ENCODE measurements around the gene BCAP29.

DNA sequence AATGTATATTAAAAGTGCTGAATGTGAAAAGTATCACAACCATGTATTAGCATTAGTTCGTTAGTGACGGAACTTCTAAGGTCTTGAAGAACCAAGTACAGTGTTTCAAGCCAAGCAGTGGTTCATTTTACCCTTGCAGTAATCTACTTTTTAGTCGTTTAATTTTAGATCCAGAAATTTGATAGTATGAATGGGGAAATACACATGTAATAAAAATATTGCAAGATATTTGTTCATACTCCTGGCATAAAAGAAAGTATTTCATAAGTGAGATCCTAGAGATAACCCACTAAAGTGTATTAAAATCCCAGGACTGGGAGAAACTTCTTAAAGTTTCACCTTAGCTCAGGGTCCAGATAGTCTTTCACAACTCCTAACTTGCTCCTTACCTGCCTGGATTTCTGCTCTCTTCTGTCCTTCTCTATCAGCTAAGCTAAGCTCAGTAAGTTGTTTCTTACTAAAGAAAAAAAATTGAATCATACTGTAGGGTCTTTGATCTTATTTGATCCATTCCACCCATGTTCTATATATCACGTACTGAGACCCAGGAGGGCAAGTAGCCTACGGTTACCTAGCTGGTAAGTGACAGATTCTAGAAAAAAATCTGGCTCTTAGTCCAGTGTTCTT lies 1.5 kb downstream of the BCAP29 start:
- TF ChIP-seq, protein P1, sequence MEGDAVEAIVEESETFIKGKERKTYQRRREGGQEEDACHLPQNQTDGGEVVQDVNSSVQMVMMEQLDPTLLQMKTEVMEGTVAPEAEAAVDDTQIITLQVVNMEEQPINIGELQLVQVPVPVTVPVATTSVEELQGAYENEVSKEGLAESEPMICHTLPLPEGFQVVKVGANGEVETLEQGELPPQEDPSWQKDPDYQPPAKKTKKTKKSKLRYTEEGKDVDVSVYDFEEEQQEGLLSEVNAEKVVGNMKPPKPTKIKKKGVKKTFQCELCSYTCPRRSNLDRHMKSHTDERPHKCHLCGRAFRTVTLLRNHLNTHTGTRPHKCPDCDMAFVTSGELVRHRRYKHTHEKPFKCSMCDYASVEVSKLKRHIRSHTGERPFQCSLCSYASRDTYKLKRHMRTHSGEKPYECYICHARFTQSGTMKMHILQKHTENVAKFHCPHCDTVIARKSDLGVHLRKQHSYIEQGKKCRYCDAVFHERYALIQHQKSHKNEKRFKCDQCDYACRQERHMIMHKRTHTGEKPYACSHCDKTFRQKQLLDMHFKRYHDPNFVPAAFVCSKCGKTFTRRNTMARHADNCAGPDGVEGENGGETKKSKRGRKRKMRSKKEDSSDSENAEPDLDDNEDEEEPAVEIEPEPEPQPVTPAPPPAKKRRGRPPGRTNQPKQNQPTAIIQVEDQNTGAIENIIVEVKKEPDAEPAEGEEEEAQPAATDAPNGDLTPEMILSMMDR (IDR thresholded peaks at IDR 0.05 in 2 of 3, conservative IDR thresholded peaks at IDR 0.05 in 1 of 3; ENCODE audit: borderline replicate concordance in 1 of 3, insufficient read depth in 1 of 3, low read depth in 2 of 3, low read length in 2 of 3) = no peak
- TF ChIP-seq SIN3A (IDR thresholded peaks at IDR 0.05; ENCODE audit: low read depth) (no peak), EZH2 (IDR thresholded peaks at IDR 0.05) (no peak), CBX3 (IDR thresholded peaks at IDR 0.05; ENCODE audit: low read depth) (no peak), SP1 (IDR thresholded peaks at IDR 0.05; ENCODE audit: low read depth) (no peak), POLR2A (IDR thresholded peaks at IDR 0.05; ENCODE audit: borderline replicate concordance, extremely low read depth, insufficient read depth, insufficient read length) (no peak), CEBPB (IDR thresholded peaks at IDR 0.05; ENCODE audit: low read depth) (no peak), MAX (IDR thresholded peaks at IDR 0.05) (no peak)
